ENCODE results near the gene FGL2. TPM values are rescaled to one million over a fixed set of nuclear protein-coding genes. Genes with fewer than 3 reads are reported as not detected.
A peak's percentile ranks its signal among the peaks of the same experiment; 100 is the strongest.
"Not testable (repeated sequence)": the region's sequence is repeated elsewhere in the genome, so short reads cannot be mapped to it uniquely, and the experiment has no call there.

FGL2 gene
- total RNA-seq, 1 experiment from 2014 or later, result not detected

- intact Hi-C loops (cut with micrococcal nuclease), result no loop called here
- Histone ChIP-seq H3K9ac (ENCODE audit: low read length) (no peak overlapping the region), H3K79me2 (ENCODE audit: low read length) (no peaks in the 10 kb centered on the region), H3K4me1 (ENCODE audit: insufficient read depth, low read length) (no peaks in the 10 kb centered on the region), H3K4me2 (ENCODE audit: low read length) (no peak overlapping the region), H3K4me3 (ENCODE audit: low read length) (no peak overlapping the region), H3F3A (ENCODE audit: low read length, unreplicated experiment) (no peaks in the 10 kb centered on the region), H3K27me3 (ENCODE audit: low read length) (no peaks in the 10 kb centered on the region), H4K20me1 (ENCODE audit: low read length) (no peaks in the 10 kb centered on the region), H3K9me2 (replicated peaks; ENCODE audit: low read length) (no peaks in the 10 kb centered on the region), H2AFZ (ENCODE audit: low read length) (no peak overlapping the region), H3K36me3 (ENCODE audit: low read depth, low read length) (no peaks in the 10 kb centered on the region), H3K9me3 (ENCODE audit: low read length) (no peaks in the 10 kb centered on the region; the same call in 1 of the 2 replicates), H3K27ac (ENCODE audit: low read length) (no peak overlapping the region)
- TF ChIP-seq EZH2 (IDR thresholded peaks at IDR 0.05; ENCODE audit: low read length, unreplicated experiment) (no peak), CTCF (conservative IDR thresholded peaks at IDR 0.05; ENCODE audit: low read depth, low read length) (no peak), EZH2phosphoT487 (IDR thresholded peaks at IDR 0.05; ENCODE audit: borderline replicate concordance, low read length) (no peak)
- DNase-seq (no peak), ATAC-seq (no peak)
- BruUV-seq (replicated peaks), result no TSS peak
- POLR2A ChIA-PET (ENCODE audit: unreplicated experiment), result no interaction called here
- CTCF ChIA-PET, result no interaction called here
These were observed 22.4 kb upstream of the FGL2 start for GRCh38 chr7:77222065-77222464.

GRCh38 chr7:77219701-77220331, 20.2 kb upstream of the FGL2 start:
- H3K9me3 ChIP-seq (ENCODE audit: low read length); DNase-seq; H3K4me2 ChIP-seq (ENCODE audit: low read length); ATAC-seq; H3K27ac ChIP-seq (ENCODE audit: low read length); H3K4me1 ChIP-seq (ENCODE audit: insufficient read depth, low read length); intact Hi-C loops (cut with micrococcal nuclease); H3K36me3 ChIP-seq (ENCODE audit: low read depth, low read length); H4K20me1 ChIP-seq (ENCODE audit: low read length); H3K9me2 ChIP-seq (replicated peaks; ENCODE audit: low read length); BruUV-seq (replicated peaks); H3F3A ChIP-seq (ENCODE audit: low read length, unreplicated experiment); H2AFZ ChIP-seq (ENCODE audit: low read length); CTCF ChIA-PET; H3K79me2 ChIP-seq (ENCODE audit: low read length); H3K27me3 ChIP-seq (ENCODE audit: low read length); H3K4me3 ChIP-seq (ENCODE audit: low read length); H3K9ac ChIP-seq (ENCODE audit: low read length); POLR2A ChIA-PET (ENCODE audit: unreplicated experiment): not testable (repeated sequence)

GRCh38 chr7:77217474-77218185, 18.0 kb upstream of the FGL2 start:
- no peak for ATAC-seq
- ChIA-PET CTCF (interaction anchor here (0.7 kb wide), 1 partner anchor 108 kb away, joined by 6 read pairs; no protein-coding TSS in a partner anchor), POLR2A (ENCODE audit: unreplicated experiment) (no interaction called here)
- Histone ChIP-seq H4K20me1 (ENCODE audit: low read length) (no peaks in the 10 kb centered on the region), H3K9me3 (ENCODE audit: low read length) (no peaks in the 10 kb centered on the region; the same call in 1 of the 2 replicates), H3K79me2 (ENCODE audit: low read length) (no peaks in the 10 kb centered on the region), H3K27ac (ENCODE audit: low read length) (no peak overlapping the region), H3K9ac (ENCODE audit: low read length) (no peak overlapping the region), H2AFZ (ENCODE audit: low read length) (no peak overlapping the region), H3K27me3 (ENCODE audit: low read length) (no peaks in the 10 kb centered on the region), H3K4me3 (ENCODE audit: low read length) (no peak overlapping the region), H3F3A (ENCODE audit: low read length, unreplicated experiment) (no peaks in the 10 kb centered on the region), H3K4me2 (ENCODE audit: low read length) (no peak overlapping the region), H3K36me3 (ENCODE audit: low read depth, low read length) (no peaks in the 10 kb centered on the region), H3K9me2 (replicated peaks; ENCODE audit: low read length) (no peaks in the 10 kb centered on the region), H3K4me1 (ENCODE audit: insufficient read depth, low read length) (no peaks in the 10 kb centered on the region)
- intact Hi-C loops (cut with micrococcal nuclease), result no loop called here
- peak; percentile 14 for DNase-seq
- BruUV-seq (replicated peaks), result no TSS peak
- TF ChIP-seq EZH2 (IDR thresholded peaks at IDR 0.05; ENCODE audit: low read length, unreplicated experiment), result no peak
- TF ChIP-seq EZH2phosphoT487 (IDR thresholded peaks at IDR 0.05; ENCODE audit: borderline replicate concordance, low read length), result no peak
- TF ChIP-seq CTCF (conservative IDR thresholded peaks at IDR 0.05; ENCODE audit: low read depth, low read length), result no peak
